GM12892 (cell line): ENCODE data around the gene OR2C3.

Source experiments
- POLR2A ChIP-seq: IDR thresholded peaks from 2 replicates; pipeline ENCODE4 v1.6.1; 2011; ENCODE audit warnings: low read depth, low read length, control low read depth
- POLR2AphosphoS5 ChIP-seq: IDR thresholded peaks from 2 replicates; pipeline ENCODE4 v1.6.1; 2011; ENCODE audit warnings: low read depth, low read length, control low read depth

DNA sequence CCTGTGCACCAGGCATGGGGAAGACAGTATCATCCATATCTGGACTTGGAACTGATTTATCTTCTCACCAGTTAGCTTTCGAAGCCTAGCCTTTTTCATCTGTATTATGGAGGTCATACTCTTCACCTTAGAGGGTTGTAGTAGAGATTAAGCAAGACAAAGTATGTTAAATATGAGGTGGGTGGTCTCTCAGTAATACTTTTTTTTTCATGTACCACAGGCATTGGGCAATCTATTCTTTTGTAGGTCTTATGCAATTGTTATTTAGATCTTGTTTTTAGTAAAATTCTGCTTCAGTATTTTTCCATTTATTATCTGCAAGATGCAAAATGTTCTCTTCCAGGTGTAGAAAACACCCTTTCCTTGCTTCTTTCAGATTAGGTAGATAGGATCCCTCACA is 43.1 kb downstream of the OR2C3 start:
- TF ChIP-seq POLR2A (no peak), POLR2AphosphoS5 (no peak)
